Uterus (tissue), 2 donors: ENCODE data around the gene CCNQ.

Experiments used
- CTCF ChIP-seq, 4 experiments: fragments of 200-600 bp in 2 of 4; fragments of 450-650 bp in 2 of 4; sonication (generic) in 2 of 4; IDR thresholded peaks; one replicate each; pipeline ENCODE4 v1.5.1; 2016 to 2019; ENCODE audit warnings: antibody characterized with exemption in 4 of 4, mild to moderate bottlenecking in 2 of 4, moderate library complexity in 1 of 4
- POLR2A ChIP-seq, 2 donors: fragments of 450-650 bp; IDR thresholded peaks; one replicate each; pipeline ENCODE4 v1.6.1; 2016; ENCODE audit warnings: antibody characterized with exemption in 2 of 2, mild to moderate bottlenecking in 1 of 2, moderate library complexity in 1 of 2

DNA sequence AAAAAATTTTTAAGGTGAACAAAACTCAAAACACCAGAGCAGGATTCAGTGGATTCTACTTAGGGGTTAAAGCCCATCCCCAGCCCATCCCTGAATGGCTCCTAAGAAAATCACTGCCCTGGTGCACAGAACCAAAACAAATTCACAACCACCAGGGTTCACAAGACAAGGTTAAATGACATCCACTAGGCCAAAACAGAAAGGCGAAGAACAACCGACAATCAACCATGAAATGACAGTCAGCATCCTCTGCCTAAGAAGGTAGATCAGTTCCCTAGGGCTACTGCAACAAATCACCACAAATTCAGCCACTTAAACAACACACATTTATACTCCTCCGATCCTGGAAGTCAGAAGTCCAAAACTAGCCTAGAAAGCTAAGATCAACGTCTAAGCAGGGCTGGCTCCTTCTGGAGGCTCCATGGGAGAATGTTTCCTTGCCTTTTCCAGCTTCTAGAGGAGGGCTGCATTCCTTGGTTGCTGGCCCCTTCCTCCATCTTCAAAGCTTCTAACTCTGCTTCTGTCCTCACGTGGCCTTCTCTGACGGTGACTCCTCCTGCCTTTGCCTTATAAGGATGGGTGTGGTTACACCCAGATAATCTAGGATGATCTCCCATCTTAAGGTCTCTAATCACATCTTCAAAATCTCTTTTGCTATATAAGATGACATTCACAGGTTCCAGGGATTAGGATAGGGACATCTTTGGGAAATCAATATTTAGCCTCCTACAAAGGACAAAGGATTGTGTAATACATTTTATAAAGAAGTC lies 1.8 kb downstream of the CCNQ start:
- TF ChIP-seq CTCF (IDR thresholded peaks at IDR 0.05) (no peak), POLR2A (IDR thresholded peaks at IDR 0.05) (no peak)
